GM12801 (cell line): ENCODE results near the gene SLC25A52.

ENCODE experiments used
- CTCF ChIP-seq: IDR thresholded peaks from one replicate; pipeline ENCODE4 v1.5.1; 2011; ENCODE audit warnings: control low read depth; ENCODE audit not compliant: insufficient read length; ENCODE audit errors: extremely low read depth

Gene SLC25A52

DNA sequence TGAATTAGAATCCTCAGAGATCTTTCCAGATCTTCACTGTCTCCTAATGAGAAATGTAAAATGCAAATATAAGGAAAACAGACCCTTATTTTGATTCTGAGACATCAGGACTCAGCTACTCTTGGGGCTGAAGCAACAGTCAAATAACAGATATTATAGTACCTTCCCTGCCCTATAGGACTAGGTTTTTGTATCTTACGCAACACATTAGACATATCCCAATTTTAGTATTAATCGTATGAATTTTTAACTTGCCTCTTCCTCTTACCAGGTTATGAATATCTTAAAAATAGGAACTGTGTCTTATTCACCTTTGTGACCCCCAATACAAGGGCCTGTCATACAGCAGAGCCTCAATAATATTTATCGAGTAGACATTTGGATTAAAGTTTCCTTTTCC, 12.0 kb upstream of the SLC25A52 start:
- no peak for TF ChIP-seq CTCF

DNA sequence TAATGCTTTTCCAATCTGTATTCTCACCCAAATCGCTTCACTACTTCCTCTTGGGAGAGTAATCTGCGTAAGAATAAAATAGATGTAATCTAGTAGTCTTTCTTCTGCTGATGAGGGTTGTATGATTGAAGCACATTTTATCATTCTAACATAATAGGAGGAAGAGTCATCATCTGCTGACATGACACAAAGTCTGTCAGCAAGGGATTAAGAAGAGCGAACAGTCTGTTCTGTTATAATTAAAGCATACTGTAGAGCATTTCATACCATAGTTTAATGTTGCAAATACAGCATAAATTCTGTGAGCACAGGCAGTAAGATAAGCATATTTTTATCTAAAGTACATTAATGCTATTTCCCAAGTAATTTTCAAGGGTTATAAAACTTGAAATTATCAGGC, 10.4 kb downstream of the SLC25A52 start:
- no peak for TF ChIP-seq CTCF

DNA sequence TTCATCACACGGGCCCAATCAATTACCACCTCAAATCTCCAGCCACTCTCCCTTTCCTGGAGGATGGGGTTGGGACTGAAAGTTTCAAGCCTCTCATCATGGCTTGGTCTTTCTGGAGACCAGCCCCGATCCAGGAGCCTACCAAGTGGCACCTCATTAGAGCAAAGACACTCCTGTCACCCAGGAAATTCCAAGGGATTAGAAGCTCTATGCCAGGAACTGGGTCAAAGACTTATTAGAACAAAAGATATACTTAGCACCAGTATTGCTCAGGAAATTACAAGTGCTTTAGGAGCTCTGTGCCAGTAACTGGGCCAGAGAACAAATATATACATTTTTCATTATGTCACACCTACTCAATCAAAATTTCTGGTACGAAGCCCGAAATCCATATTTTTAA, 14.3 kb downstream of the SLC25A52 start:
- TF ChIP-seq CTCF, result no peak

- no peak for TF ChIP-seq CTCF
These were observed 16.2 kb downstream of the SLC25A52 start for GRCh38 chr18:31744321-31745067.

DNA sequence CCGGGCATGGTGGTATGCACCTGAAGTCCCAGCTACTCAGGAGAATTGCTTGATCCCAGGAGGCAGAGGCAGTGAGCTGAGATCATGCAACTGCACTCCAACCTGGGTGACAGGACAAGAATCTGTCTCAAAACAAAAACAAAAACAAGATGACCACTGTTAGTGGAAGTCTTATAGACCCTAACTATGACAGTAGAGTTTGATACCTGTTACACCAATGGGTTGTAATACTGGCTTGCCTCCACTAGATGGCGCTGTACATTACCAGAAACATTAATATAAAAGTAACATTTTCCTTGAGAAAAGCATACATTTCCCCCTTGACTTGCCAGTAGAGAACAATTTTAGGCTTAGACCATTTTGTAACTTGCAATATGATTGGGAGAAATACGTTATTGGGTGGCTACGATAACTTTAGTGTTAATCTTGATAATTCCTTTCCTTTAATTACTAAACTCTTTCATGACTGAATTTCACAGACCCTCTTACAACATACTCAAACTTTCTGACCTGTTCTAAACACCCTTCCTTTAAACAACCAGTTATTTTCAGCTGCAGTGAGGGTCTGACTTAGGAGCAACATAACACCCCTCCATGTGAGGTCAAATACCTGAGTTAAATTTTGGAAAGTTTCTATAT, 19.5 kb downstream of the SLC25A52 start:
- peak; percentile 3 for TF ChIP-seq CTCF

GRCh38 chr18:31740180-31740579, 20.5 kb downstream of the SLC25A52 start:
- no peak for TF ChIP-seq CTCF

GRCh38 chr18:31739651-31740050, 21.0 kb downstream of the SLC25A52 start:
- no peak for TF ChIP-seq CTCF
